IMR-90 (cell line): ENCODE measurements around the gene FAM120A. TPM values are rescaled to one million over a fixed set of nuclear protein-coding genes. Genes with fewer than 3 reads are reported as not detected.

ENCODE experiments used
- ATAC-seq: fragments of 200-7000 bp; cut with Tn5 transposase; 2 replicates; pipeline ENCODE4 v1.9.1; 2020; ENCODE audit warnings: low read depth, mild to moderate bottlenecking, moderate library complexity
- BruUV-seq: library from RNA; stranded (reverse); fragments of 400-500 nt; replicated peaks from 2 replicates; lab custom pipeline; 2021; lab: Mats Ljungman, UMichigan
- CTCF ChIA-PET: fragments of 300-600 bp; formaldehyde crosslinking; extraction: SDS; loops from one replicate; lab custom pipeline; 2021; ENCODE audit warnings: antibody characterized with exemption; lab: Yijun Ruan, JAX
- POLR2A ChIA-PET: fragments of 300-600 bp; sonication (Branson Sonifier 250); formaldehyde crosslinking; loops from one replicate; lab custom pipeline; 2022; ENCODE audit warnings: antibody characterized with exemption; ENCODE audit not compliant: unreplicated experiment; lab: Charles Lee
- DNase-seq: peaks from one replicate; pipeline ENCODE4 v3.0.0; 2013
- H2AFZ ChIP-seq: replicated peaks from 2 replicates; pipeline ENCODE3; 2013; ENCODE audit warnings: low read length, mild to moderate bottlenecking; ENCODE audit not compliant: poor library complexity
- H2AK5ac ChIP-seq: 2 replicates; pipeline ENCODE4 v1.6.1; 2013; ENCODE audit warnings: low read depth, low read length, inconsistent platforms
- H2AK9ac ChIP-seq: replicated peaks from 2 replicates; pipeline ENCODE3; 2013; ENCODE audit warnings: mild to moderate bottlenecking, low read depth, low read length, moderate library complexity; ENCODE audit not compliant: poor library complexity
- H2BK120ac ChIP-seq: 2 replicates; pipeline ENCODE4 v1.6.1; 2013; ENCODE audit warnings: low read depth, low read length, inconsistent platforms
- H2BK15ac ChIP-seq: 3 replicates; pipeline ENCODE4 v1.6.1; 2013; ENCODE audit warnings: low read depth, low read length, inconsistent platforms
- H2BK20ac ChIP-seq: 2 replicates; pipeline ENCODE4 v1.6.1; 2013; ENCODE audit warnings: low read depth, mild to moderate bottlenecking, inconsistent platforms, low read length, moderate library complexity
- H2BK5ac ChIP-seq: 2 replicates; pipeline ENCODE4 v1.6.1; 2013; ENCODE audit warnings: mild to moderate bottlenecking, low read depth, low read length, inconsistent platforms; ENCODE audit not compliant: poor library complexity, severe bottlenecking
- H3K14ac ChIP-seq: replicated peaks from 2 replicates; pipeline ENCODE4 v1.6.1; 2013; ENCODE audit warnings: low read depth, low read length, inconsistent platforms
- H3K18ac ChIP-seq: 2 replicates; pipeline ENCODE4 v1.6.1; 2013; ENCODE audit warnings: low read depth, low read length, control low read depth
- H3K23ac ChIP-seq: 2 replicates; pipeline ENCODE4 v1.6.1; 2013; ENCODE audit warnings: low read depth, low read length, inconsistent platforms
- H3K27ac ChIP-seq: 2 replicates; pipeline ENCODE4 v1.5.1; 2013; ENCODE audit warnings: mild to moderate bottlenecking, control low read depth, low read length; ENCODE audit not compliant: insufficient read depth
- H3K27me3 ChIP-seq: 2 replicates; pipeline ENCODE4 v1.6.1; 2013; ENCODE audit warnings: low read length; ENCODE audit not compliant: control insufficient read depth, insufficient read depth
- H3K36me3 ChIP-seq: 2 replicates; pipeline ENCODE4 v1.6.1; 2013; ENCODE audit warnings: low read length, mixed read lengths; ENCODE audit not compliant: control insufficient read depth, insufficient read depth
- H3K4ac ChIP-seq: 2 replicates; pipeline ENCODE4 v1.6.1; 2013; ENCODE audit warnings: low read depth, low read length, inconsistent platforms
- H3K4me1 ChIP-seq: 2 replicates; pipeline ENCODE4 v1.6.1; 2013; ENCODE audit warnings: low read length, mixed read lengths; ENCODE audit not compliant: control insufficient read depth, insufficient read depth
- H3K4me2 ChIP-seq: 2 replicates; pipeline ENCODE4 v1.6.1; 2013; ENCODE audit warnings: low read depth, mild to moderate bottlenecking, control low read depth, low read length, moderate library complexity
- H3K4me3 ChIP-seq: 2 replicates; pipeline ENCODE4 v1.5.1; 2013; ENCODE audit warnings: low read depth, mild to moderate bottlenecking, control low read depth, low read length, moderate library complexity; ENCODE audit not compliant: insufficient read depth
- H3K56ac ChIP-seq: 2 replicates; pipeline ENCODE4 v1.6.1; 2013; ENCODE audit warnings: low read length, inconsistent platforms; ENCODE audit not compliant: insufficient read depth; ENCODE audit errors: extremely low read depth
- H3K79me1 ChIP-seq, 2 experiments: 2 replicates each; pipeline ENCODE4 v1.6.1; 2013; ENCODE audit warnings: low read length in 2 of 2, inconsistent platforms in 1 of 2, low read depth in 1 of 2
- H3K9ac ChIP-seq: 2 replicates; pipeline ENCODE4 v1.6.1; 2013; ENCODE audit warnings: low read depth, low read length, control low read depth
- H3K9me1 ChIP-seq: 2 replicates; pipeline ENCODE4 v1.6.1; 2013; ENCODE audit warnings: low read length, inconsistent platforms; ENCODE audit not compliant: insufficient read depth
- H3K9me3 ChIP-seq: 2 replicates; pipeline ENCODE4 v1.6.1; 2013; ENCODE audit warnings: low read length; ENCODE audit not compliant: control insufficient read depth, insufficient read depth
- H4K20me1 ChIP-seq: 2 replicates; pipeline ENCODE4 v1.6.1; 2013; ENCODE audit warnings: low read length, inconsistent platforms; ENCODE audit not compliant: insufficient read depth
- H4K5ac ChIP-seq: 2 replicates; pipeline ENCODE4 v1.6.1; 2013; ENCODE audit warnings: mild to moderate bottlenecking, low read depth, low read length, control low read depth
- H4K8ac ChIP-seq, 2 experiments: 2 replicates each; pipeline ENCODE4 v1.6.1; 2013; ENCODE audit warnings: low read depth in 2 of 2, low read length in 2 of 2, control low read depth in 1 of 2, inconsistent platforms in 1 of 2
- H4K91ac ChIP-seq: 2 replicates; pipeline ENCODE4 v1.6.1; 2013; ENCODE audit warnings: low read depth, low read length, inconsistent platforms; ENCODE audit not compliant: insufficient read depth
- BHLHE40 ChIP-seq: fragments of 150-350 bp; IDR thresholded peaks from 2 replicates; pipeline ENCODE4 v1.6.1; 2016; ENCODE audit warnings: mild to moderate bottlenecking, low read depth, low read length
- CTCF ChIP-seq: conservative IDR thresholded peaks from 2 replicates; pipeline ENCODE4 v1.5.1; 2012; ENCODE audit warnings: mild to moderate bottlenecking, low read depth, low read length, improper control_type of control experiment
- ELK1 ChIP-seq: fragments of 150-350 bp; IDR thresholded peaks from 2 replicates; pipeline ENCODE4 v1.6.1; 2016; ENCODE audit warnings: low read depth, mild to moderate bottlenecking, low read length, moderate library complexity, borderline replicate concordance
- FOS ChIP-seq: fragments of 150-350 bp; IDR thresholded peaks from 2 replicates; pipeline ENCODE4 v1.6.1; 2016; ENCODE audit warnings: low read depth, low read length
- MAFK ChIP-seq: IDR thresholded peaks from 2 replicates; pipeline ENCODE4 v1.6.1; 2012; ENCODE audit warnings: low read depth, low read length, improper control_type of control experiment
- POLR2A ChIP-seq: IDR thresholded peaks from 2 replicates; pipeline ENCODE4 v1.6.1; 2012; ENCODE audit warnings: mild to moderate bottlenecking, low read depth, low read length
- RAD21 ChIP-seq: IDR thresholded peaks from 2 replicates; pipeline ENCODE4 v1.6.1; 2012; ENCODE audit warnings: low read length, improper control_type of control experiment
- SMC3 ChIP-seq: fragments of 150-350 bp; IDR thresholded peaks from 2 replicates; pipeline ENCODE4 v1.6.1; 2016; ENCODE audit warnings: low read depth, mild to moderate bottlenecking, antibody characterized with exemption, low read length, moderate library complexity
- dilution Hi-C: fragments of 300-500 bp; cut with HindIII; formaldehyde crosslinking; loops from one replicate; pipeline ENCODE4 v1.14.3; 2018; ENCODE audit warnings: low sequenced_read_pairs; ENCODE audit not compliant: unreplicated experiment
- in situ Hi-C: fragments of 300-500 bp; cut with MboI; formaldehyde crosslinking; loops from 3 replicates; pipeline ENCODE4 v1.14.3; 2019; ENCODE audit warnings: low sequenced_read_pairs, inconsistent platforms, mixed read lengths
- intact Hi-C: fragments of 100-400 bp; cut with micrococcal nuclease; formaldehyde crosslinking; loops from 2 replicates; pipeline ENCODE4 v1.10.0; 2022
- polyA plus RNA-seq, 3 experiments: library from polyadenylated mRNA; depleted of rRNA; stranded (reverse); fragments of >200 nt; gene quantifications; 2 replicates each; pipeline ENCODE4 v1.2.3, GENCODE V29; 2012; ENCODE audit warnings: low replicate concordance in 1 of 3
- total RNA-seq: library from RNA; depleted of rRNA; stranded (reverse); fragments of >200 nt; gene quantifications from 2 replicates; pipeline ENCODE4 v1.2.3, GENCODE V29; 2012

Gene FAM120A
- total and polyA plus RNA-seq, 2 of the 4 experiments (the other 2 are of a cell fraction) = 61.6 to 75.1 TPM

- Histone ChIP-seq H3K27me3 (no peaks in the 10 kb centered on the region), H3K27ac (no peak overlapping the region), H3K56ac (no peak overlapping the region), H2BK120ac (no peak overlapping the region), H3K18ac (no peak overlapping the region), H3K36me3 (no peaks in the 10 kb centered on the region), H2AK9ac (no peak overlapping the region), H3K4ac (no peak overlapping the region), H2AK5ac (no peak overlapping the region), H3K79me1 (peaks cover 3 to 54% of the 10 kb centered on the region in 2 experiments; a peak in 3 of 4 replicates), H3K4me1 (peaks cover 12% of the 10 kb centered on the region), H4K91ac (no peak overlapping the region), H4K20me1 (peaks cover 79% of the 10 kb centered on the region), H4K5ac (no peak overlapping the region), H2BK20ac (no peak overlapping the region), H3K9ac (no peak overlapping the region), H3K14ac (no peak overlapping the region), H2BK15ac (no peak overlapping the region), H3K23ac (no peak overlapping the region), H2BK5ac (no peak overlapping the region), H2AFZ (no peak overlapping the region), H3K4me2 (no peak overlapping the region), H3K4me3 (no peak overlapping the region), H3K9me1 (peaks cover 6% of the 10 kb centered on the region; the same call in 1 of the 2 replicates), H4K8ac (no peak overlapping the region), H3K9me3 (no peaks in the 10 kb centered on the region)
- POLR2A ChIA-PET = no interaction called here
- no peak for TF ChIP-seq ELK1
- TF ChIP-seq POLR2A = no peak
- no peak for TF ChIP-seq MAFK
- TF ChIP-seq FOS = no peak
- TF ChIP-seq CTCF = no peak
- TF ChIP-seq BHLHE40 = no peak
- TF ChIP-seq RAD21 = no peak
- TF ChIP-seq SMC3 = no peak
- DNase-seq (no peak), ATAC-seq (no peak)
- dilution Hi-C loops = no loop called here
- BruUV-seq = no TSS peak
- CTCF ChIA-PET = no interaction called here
- intact Hi-C loops = loop anchor here (10.0 kb wide), 2 partner anchors 325 to 365 kb away; partner anchors contain the start of genes CARD19 and NINJ1
- in situ Hi-C loops = loop anchor here (10.0 to 25.0 kb wide), 3 partner anchors 105 to 703 kb away; no protein-coding TSS in a partner anchor
Observed at GRCh38 chr9:93459432-93459847, 8.0 kb downstream of the FAM120A start.
